HEK293 (cell line): ENCODE measurements around the gene PCLO.

ENCODE experiments used
- CTCF ChIA-PET: fragments of 350-600 bp; formaldehyde crosslinking; extraction: SDS; loops from one replicate; lab custom pipeline; 2021; ENCODE audit warnings: antibody characterized with exemption; lab: Yijun Ruan, JAX
- POLR2A ChIA-PET: fragments of 300-600 bp; formaldehyde crosslinking; extraction: SDS; loops from one replicate; lab custom pipeline; 2020; ENCODE audit warnings: antibody characterized with exemption, inconsistent platforms; lab: Yijun Ruan, JAX
- H3K27ac ChIP-seq: fragments of 200-500 bp; sonication (Bioruptor generic); 2 replicates; pipeline ENCODE4 v1.5.1; 2014; ENCODE audit warnings: low read depth, low read length, control low read depth, inconsistent platforms; ENCODE audit errors: extremely low read depth
- H3K36me3 ChIP-seq, 2 experiments: fragments of 200-500 bp in 1 of 2; sonication (Bioruptor generic) in 1 of 2; 1 replicate in 1 of 2; 2 replicates in 1 of 2; pipeline ENCODE4 v1.5.1; 2014 to 2017; ENCODE audit warnings: inconsistent platforms in 2 of 2, low read length in 2 of 2; ENCODE audit not compliant: control insufficient read depth in 2 of 2, insufficient read depth in 1 of 2
- H3K4me1 ChIP-seq: fragments of 200-500 bp; sonication (Bioruptor generic); 2 replicates; pipeline ENCODE4 v1.5.1; 2014; ENCODE audit warnings: mild to moderate bottlenecking, low read length, inconsistent platforms; ENCODE audit not compliant: control insufficient read depth, insufficient read depth
- H3K4me3 ChIP-seq: 2 replicates; pipeline ENCODE4 v1.5.1; 2011; ENCODE audit warnings: low read depth, mild to moderate bottlenecking, control low read depth, low read length, moderate library complexity
- H3K9me3 ChIP-seq: fragments of 200-500 bp; sonication (Bioruptor generic); 2 replicates; pipeline ENCODE4 v1.5.1; 2014; ENCODE audit warnings: low read depth, low read length, inconsistent platforms; ENCODE audit not compliant: control insufficient read depth, insufficient read depth
- FEZF1 ChIP-seq: fragments of 450-650 bp; formaldehyde crosslinking; IDR thresholded peaks from 2 replicates; pipeline ENCODE4 v1.5.1; 2016; ENCODE audit warnings: missing biosample characterization, missing genetic modification characterization
- GLIS2 ChIP-seq: fragments of 450-650 bp; formaldehyde crosslinking; IDR thresholded peaks from 2 replicates; pipeline ENCODE4 v1.5.1; 2016; ENCODE audit warnings: missing biosample characterization, missing genetic modification characterization
- INSM2 ChIP-seq: fragments of 450-650 bp; formaldehyde crosslinking; IDR thresholded peaks from 2 replicates; pipeline ENCODE4 v1.5.1; 2016; ENCODE audit warnings: missing biosample characterization, missing genetic modification characterization
- MEIS1 ChIP-seq: sonication (generic); formaldehyde crosslinking; IDR thresholded peaks from 2 replicates; pipeline ENCODE4 v1.8.1; 2022; ENCODE audit warnings: missing genetic modification reagents, mild to moderate bottlenecking, borderline replicate concordance
- SETDB1 ChIP-seq: IDR thresholded peaks from one replicate; pipeline ENCODE4 v1.6.1; 2017; ENCODE audit warnings: mild to moderate bottlenecking, low read length, moderate library complexity, mixed read lengths; ENCODE audit not compliant: insufficient read length
- TSHZ1 ChIP-seq: fragments of 450-650 bp; formaldehyde crosslinking; IDR thresholded peaks from 2 replicates; pipeline ENCODE4 v1.5.1; 2016; ENCODE audit warnings: missing biosample characterization, missing genetic modification characterization, borderline replicate concordance
- YY1 ChIP-seq: fragments of 450-650 bp; formaldehyde crosslinking; IDR thresholded peaks from 2 replicates; pipeline ENCODE4 v1.5.1; 2018; ENCODE audit warnings: missing biosample characterization, missing genetic modification characterization
- ZBTB17 ChIP-seq: fragments of 450-650 bp; formaldehyde crosslinking; IDR thresholded peaks from 2 replicates; pipeline ENCODE4 v1.5.1; 2016; ENCODE audit warnings: missing biosample characterization, missing genetic modification characterization
- ZBTB20 ChIP-seq: fragments of 450-650 bp; formaldehyde crosslinking; IDR thresholded peaks from 2 replicates; pipeline ENCODE4 v1.5.1; 2016; ENCODE audit warnings: missing biosample characterization, missing genetic modification characterization
- ZNF121 ChIP-seq: fragments of 450-650 bp; formaldehyde crosslinking; IDR thresholded peaks from 2 replicates; pipeline ENCODE4 v1.5.1; 2016; ENCODE audit warnings: missing biosample characterization, missing genetic modification characterization
- ZNF133 ChIP-seq: fragments of 450-650 bp; formaldehyde crosslinking; IDR thresholded peaks from 2 replicates; pipeline ENCODE4 v1.5.1; 2016; ENCODE audit warnings: missing biosample characterization, missing genetic modification characterization
- ZNF148 ChIP-seq: fragments of 450-650 bp; formaldehyde crosslinking; IDR thresholded peaks from 2 replicates; pipeline ENCODE4 v1.5.0; 2017; ENCODE audit warnings: missing biosample characterization, missing genetic modification characterization, borderline replicate concordance
- ZNF16 ChIP-seq: fragments of 450-650 bp; formaldehyde crosslinking; IDR thresholded peaks from 2 replicates; pipeline ENCODE4 v1.5.1; 2016; ENCODE audit warnings: low read depth, missing biosample characterization, missing genetic modification characterization
- ZNF24 ChIP-seq: fragments of 450-650 bp; formaldehyde crosslinking; IDR thresholded peaks from 2 replicates; pipeline ENCODE4 v1.5.1; 2016; ENCODE audit warnings: missing biosample characterization, missing genetic modification characterization
- ZNF324 ChIP-seq: fragments of 450-650 bp; formaldehyde crosslinking; IDR thresholded peaks from 2 replicates; pipeline ENCODE4 v1.5.1; 2016; ENCODE audit warnings: missing biosample characterization, missing genetic modification characterization
- ZNF354C ChIP-seq: fragments of 450-650 bp; formaldehyde crosslinking; IDR thresholded peaks from 2 replicates; pipeline ENCODE4 v1.5.1; 2016; ENCODE audit warnings: missing biosample characterization, missing genetic modification characterization, low read depth, borderline replicate concordance
- ZNF398 ChIP-seq: fragments of 450-650 bp; formaldehyde crosslinking; IDR thresholded peaks from 2 replicates; pipeline ENCODE4 v1.5.1; 2017; ENCODE audit warnings: missing biosample characterization, missing genetic modification characterization
- ZNF501 ChIP-seq: fragments of 450-650 bp; formaldehyde crosslinking; IDR thresholded peaks from 2 replicates; pipeline ENCODE4 v1.5.1; 2016; ENCODE audit warnings: missing biosample characterization, missing genetic modification characterization
- ZNF529 ChIP-seq: fragments of 450-650 bp; formaldehyde crosslinking; IDR thresholded peaks from 2 replicates; pipeline ENCODE4 v1.5.1; 2017; ENCODE audit warnings: missing genetic modification characterization, missing biosample characterization; ENCODE audit not compliant: insufficient replicate concordance
- ZNF660 ChIP-seq: fragments of 450-650 bp; IDR thresholded peaks from 2 replicates; pipeline ENCODE4 v1.5.1; 2018; ENCODE audit warnings: missing biosample characterization, mild to moderate bottlenecking, missing genetic modification characterization
- ZNF791 ChIP-seq: fragments of 450-650 bp; formaldehyde crosslinking; IDR thresholded peaks from 2 replicates; pipeline ENCODE4 v1.5.1; 2016; ENCODE audit warnings: missing biosample characterization, missing genetic modification characterization
- TF ChIP-seq, protein P1 (sequence below): fragments of 450-650 bp; formaldehyde crosslinking; IDR thresholded peaks from 2 replicates; pipeline ENCODE4 v1.5.1; 2016; ENCODE audit warnings: missing biosample characterization, missing genetic modification characterization
- TF ChIP-seq, protein P2 (sequence below): fragments of 450-650 bp; formaldehyde crosslinking; IDR thresholded peaks from 2 replicates; pipeline ENCODE4 v1.5.1; 2016; ENCODE audit warnings: missing biosample characterization, missing genetic modification characterization, low read depth

PCLO gene

DNA sequence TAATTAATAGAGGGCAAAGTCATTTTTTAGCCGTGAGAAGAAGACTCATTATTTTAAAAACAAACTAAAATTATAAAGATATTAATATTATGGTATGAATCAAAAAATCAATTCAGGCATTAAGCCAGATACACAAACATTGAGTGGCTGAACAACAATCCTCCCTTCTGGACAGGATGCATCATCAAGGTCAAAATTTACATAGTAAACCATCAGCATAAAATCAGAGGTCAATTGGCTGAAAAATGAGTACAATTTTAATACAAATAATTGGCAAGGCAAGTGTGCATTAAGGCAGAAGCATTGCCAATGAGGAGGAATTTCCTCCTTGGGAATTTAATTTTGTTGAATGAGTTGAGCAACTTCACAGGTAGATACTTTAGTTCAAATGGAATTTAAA, 108.2 kb downstream of the PCLO start:
- CTCF ChIA-PET: no interaction called here
- H3K9me3 ChIP-seq: no peaks in the 10 kb centered on the region
- H3K27ac ChIP-seq: no peak overlapping the region
- no peak overlapping the region for H3K4me3 ChIP-seq
- H3K36me3 ChIP-seq: no peaks in the 10 kb centered on the region
- H3K4me1 ChIP-seq: no peaks in the 10 kb centered on the region
- TF ChIP-seq ZNF16 (tag by site-specific recombination) (no peak), YY1 (no peak), MEIS1 (no peak), ZNF501 (tag by site-specific recombination) (no peak), ZNF398 (no peak), ZBTB17 (tag by site-specific recombination) (no peak), ZNF529 (tag by site-specific recombination) (no peak), TSHZ1 (no peak), SETDB1 (no peak), ZNF121 (tag by site-specific recombination) (no peak), FEZF1 (tag by site-specific recombination) (no peak), ZNF148 (tag by site-specific recombination) (no peak), ZNF791 (tag by site-specific recombination) (no peak)
- TF ChIP-seq, protein P1, sequence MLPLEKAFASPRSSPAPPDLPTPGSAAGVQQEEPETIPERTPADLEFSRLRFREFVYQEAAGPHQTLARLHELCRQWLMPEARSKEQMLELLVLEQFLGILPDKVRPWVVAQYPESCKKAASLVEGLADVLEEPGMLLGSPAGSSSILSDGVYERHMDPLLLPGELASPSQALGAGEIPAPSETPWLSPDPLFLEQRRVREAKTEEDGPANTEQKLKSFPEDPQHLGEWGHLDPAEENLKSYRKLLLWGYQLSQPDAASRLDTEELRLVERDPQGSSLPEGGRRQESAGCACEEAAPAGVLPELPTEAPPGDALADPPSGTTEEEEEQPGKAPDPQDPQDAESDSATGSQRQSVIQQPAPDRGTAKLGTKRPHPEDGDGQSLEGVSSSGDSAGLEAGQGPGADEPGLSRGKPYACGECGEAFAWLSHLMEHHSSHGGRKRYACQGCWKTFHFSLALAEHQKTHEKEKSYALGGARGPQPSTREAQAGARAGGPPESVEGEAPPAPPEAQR (tag by site-specific recombination): no peak
- TF ChIP-seq, all 188 proteins: peak for 0
- POLR2A ChIA-PET: no interaction called here

GRCh38 chr7:83053965-83054364, 108.7 kb downstream of the PCLO start:
- Histone ChIP-seq H3K36me3 (no peaks in the 10 kb centered on the region), H3K4me1 (no peaks in the 10 kb centered on the region), H3K4me3 (no peak overlapping the region), H3K9me3 (no peaks in the 10 kb centered on the region), H3K27ac (no peak overlapping the region)
- ChIA-PET CTCF (no interaction called here), POLR2A (no interaction called here)
- TF ChIP-seq INSM2 (tag by site-specific recombination): no peak
- TF ChIP-seq ZNF133 (tag by site-specific recombination): no peak
- no peak for TF ChIP-seq ZNF791 (tag by site-specific recombination)
- TF ChIP-seq ZNF354C: no peak
- TF ChIP-seq ZBTB20: no peak
- TF ChIP-seq ZNF24 (tag by site-specific recombination): no peak
- TF ChIP-seq ZNF660: no peak
- TF ChIP-seq GLIS2 (tag by site-specific recombination): no peak
- TF ChIP-seq, protein P2, sequence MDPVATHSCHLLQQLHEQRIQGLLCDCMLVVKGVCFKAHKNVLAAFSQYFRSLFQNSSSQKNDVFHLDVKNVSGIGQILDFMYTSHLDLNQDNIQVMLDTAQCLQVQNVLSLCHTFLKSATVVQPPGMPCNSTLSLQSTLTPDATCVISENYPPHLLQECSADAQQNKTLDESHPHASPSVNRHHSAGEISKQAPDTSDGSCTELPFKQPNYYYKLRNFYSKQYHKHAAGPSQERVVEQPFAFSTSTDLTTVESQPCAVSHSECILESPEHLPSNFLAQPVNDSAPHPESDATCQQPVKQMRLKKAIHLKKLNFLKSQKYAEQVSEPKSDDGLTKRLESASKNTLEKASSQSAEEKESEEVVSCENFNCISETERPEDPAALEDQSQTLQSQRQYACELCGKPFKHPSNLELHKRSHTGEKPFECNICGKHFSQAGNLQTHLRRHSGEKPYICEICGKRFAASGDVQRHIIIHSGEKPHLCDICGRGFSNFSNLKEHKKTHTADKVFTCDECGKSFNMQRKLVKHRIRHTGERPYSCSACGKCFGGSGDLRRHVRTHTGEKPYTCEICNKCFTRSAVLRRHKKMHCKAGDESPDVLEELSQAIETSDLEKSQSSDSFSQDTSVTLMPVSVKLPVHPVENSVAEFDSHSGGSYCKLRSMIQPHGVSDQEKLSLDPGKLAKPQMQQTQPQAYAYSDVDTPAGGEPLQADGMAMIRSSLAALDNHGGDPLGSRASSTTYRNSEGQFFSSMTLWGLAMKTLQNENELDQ (tag by site-specific recombination): no peak
- TF ChIP-seq ZNF324 (tag by site-specific recombination): no peak
